OCI-LY3 (cell line): ENCODE data around the gene STPG4.

Source experiments
- CTCF ChIP-seq: fragments of 200-600, 300-600 bp; sonication (generic); IDR thresholded peaks from 2 replicates; pipeline ENCODE4 v1.5.1; 2014; ENCODE audit warnings: antibody characterized with exemption, low read length, low read depth
- EZH2phosphoT487 ChIP-seq: fragments of 200-600 bp; shearing (Covaris generic); IDR thresholded peaks from 2 replicates; pipeline ENCODE4 v1.6.1; 2018; ENCODE audit warnings: antibody characterized with exemption, mixed run types, low read depth

- TF ChIP-seq CTCF (no peak), EZH2phosphoT487 (no peak)
Observed at GRCh38 chr2:47193607-47194006, 38.5 kb upstream of the STPG4 start.
